Measurements from ENCODE around the gene ALKBH5.

- TF ChIP-seq CTCF (IDR thresholded peaks at IDR 0.05) (no peak), POLR2AphosphoS5 (IDR thresholded peaks at IDR 0.05) (no peak), POLR2A (IDR thresholded peaks at IDR 0.05) (no peak), EP300 (IDR thresholded peaks at IDR 0.05) (no peak)
Observed at GRCh38 chr17:18187821-18188761, 4.5 kb downstream of the ALKBH5 start.
